Adrenal gland (tissue), 5 donors: ENCODE results near the gene TNKS2.

ENCODE experiments used
- CTCF ChIP-seq, 6 experiments: fragments of 450-650 bp in 4 of 6; fragments of 200-600 bp in 2 of 6; sonication (generic) in 1 of 6; IDR thresholded peaks; 1 replicate in 5 of 6; 2 replicates in 1 of 6; pipeline versions ENCODE4 v1.5.1 to v1.8.0; 2016 to 2021; ENCODE audit warnings: antibody characterized with exemption in 6 of 6, mild to moderate bottlenecking in 2 of 6, moderate library complexity in 1 of 6
- POLR2A ChIP-seq, 2 donors: fragments of 450-650 bp; IDR thresholded peaks; one replicate each; pipeline ENCODE4 v1.6.1; 2017; ENCODE audit warnings: antibody characterized with exemption in 2 of 2, mild to moderate bottlenecking in 2 of 2, moderate library complexity in 1 of 2
- donor health status: DM: no; HTN: no; CAD: no.

GRCh38 chr10:91775731-91776130 is 22.5 kb upstream of the TNKS2 start:
- TF ChIP-seq CTCF (IDR thresholded peaks at IDR 0.05) (no peak), POLR2A (IDR thresholded peaks at IDR 0.05) (no peak)
